ENCODE results near the gene PMFBP1. TPM values are rescaled to one million over a fixed set of nuclear protein-coding genes. Genes with fewer than 3 reads are reported as not detected.

Gene PMFBP1
- total RNA-seq, 1 donor from 2014 or later: not detected

- no peak overlapping the region for H3K27ac ChIP-seq
- H3K9me3 ChIP-seq: no peaks in the 10 kb centered on the region
- H3K4me3 ChIP-seq: no peak overlapping the region
- intact Hi-C loops (cut with DNase I): no loop called here
- peaks cover 100% of the 10 kb centered on the region in 2 donors for H3K36me3 ChIP-seq
- H3K4me1 ChIP-seq: no peaks in the 10 kb centered on the region
- no peaks in the 10 kb centered on the region for H3K27me3 ChIP-seq
- no peak for TF ChIP-seq CTCF (IDR thresholded peaks at IDR 0.05)
- no peak for DNase-seq (ENCODE audit: low spot score in 2 of 2)
Observed at GRCh38 chr16:72105978-72106377, 66.0 kb downstream of the PMFBP1 start.

- Histone ChIP-seq H3K36me3 (peaks cover 100% of the 10 kb centered on the region in 2 donors), H3K27ac (no peak overlapping the region), H3K27me3 (no peaks in the 10 kb centered on the region), H3K4me3 (no peak overlapping the region), H3K9me3 (no peaks in the 10 kb centered on the region), H3K4me1 (no peaks in the 10 kb centered on the region)
- no peak for TF ChIP-seq CTCF (IDR thresholded peaks at IDR 0.05)
- intact Hi-C loops (cut with DNase I): no loop called here
- DNase-seq (ENCODE audit: low spot score in 2 of 2): no peak
Observed at GRCh38 chr16:72104905-72105304, 67.0 kb downstream of the PMFBP1 start.

- no peak for DNase-seq (ENCODE audit: low spot score in 2 of 2)
- H3K27ac ChIP-seq: no peak overlapping the region
- intact Hi-C loops (cut with DNase I): no loop called here
- H3K4me3 ChIP-seq: no peak overlapping the region
- peaks cover 95 to 100% of the 10 kb centered on the region in 2 donors for H3K36me3 ChIP-seq
- no peaks in the 10 kb centered on the region for H3K27me3 ChIP-seq
- TF ChIP-seq CTCF (IDR thresholded peaks at IDR 0.05): no peak
- H3K4me1 ChIP-seq: no peaks in the 10 kb centered on the region
- H3K9me3 ChIP-seq: no peaks in the 10 kb centered on the region
Observed at GRCh38 chr16:72101195-72101594, 70.8 kb downstream of the PMFBP1 start.

- no peak for DNase-seq (ENCODE audit: low spot score in 2 of 2)
- H3K4me3 ChIP-seq: no peak overlapping the region
- TF ChIP-seq CTCF (IDR thresholded peaks at IDR 0.05): peak in 2 of 3 experiments; percentile 34 to 43
- H3K27ac ChIP-seq: no peak overlapping the region
- H3K27me3 ChIP-seq: no peaks in the 10 kb centered on the region
- intact Hi-C loops (cut with DNase I): loop anchor here (2.0 to 10.0 kb wide), 2 partner anchors 33 to 375 kb away; partner anchors contain the start of gene PHLPP2
- peaks cover 79 to 84% of the 10 kb centered on the region in 2 donors for H3K36me3 ChIP-seq
- H3K4me1 ChIP-seq: peaks cover 8 to 10% of the 10 kb centered on the region in 2 donors
- no peaks in the 10 kb centered on the region for H3K9me3 ChIP-seq
Observed at GRCh38 chr16:72099377-72099818, 72.6 kb downstream of the PMFBP1 start.

GRCh38 chr16:72098936-72099335, 73.0 kb downstream of the PMFBP1 start:
- no peak overlapping the region for H3K4me3 ChIP-seq
- peaks cover 74 to 79% of the 10 kb centered on the region in 2 donors for H3K36me3 ChIP-seq
- peaks cover 9 to 11% of the 10 kb centered on the region in 2 donors for H3K4me1 ChIP-seq
- H3K27ac ChIP-seq: no peak overlapping the region
- no peaks in the 10 kb centered on the region for H3K27me3 ChIP-seq
- intact Hi-C loops (cut with DNase I): loop anchor here (2.0 to 10.0 kb wide), 2 partner anchors 32 to 374 kb away; partner anchors contain the start of gene PHLPP2
- no peak for TF ChIP-seq CTCF (IDR thresholded peaks at IDR 0.05)
- no peak for DNase-seq (ENCODE audit: low spot score in 2 of 2)
- H3K9me3 ChIP-seq: no peaks in the 10 kb centered on the region

DNA sequence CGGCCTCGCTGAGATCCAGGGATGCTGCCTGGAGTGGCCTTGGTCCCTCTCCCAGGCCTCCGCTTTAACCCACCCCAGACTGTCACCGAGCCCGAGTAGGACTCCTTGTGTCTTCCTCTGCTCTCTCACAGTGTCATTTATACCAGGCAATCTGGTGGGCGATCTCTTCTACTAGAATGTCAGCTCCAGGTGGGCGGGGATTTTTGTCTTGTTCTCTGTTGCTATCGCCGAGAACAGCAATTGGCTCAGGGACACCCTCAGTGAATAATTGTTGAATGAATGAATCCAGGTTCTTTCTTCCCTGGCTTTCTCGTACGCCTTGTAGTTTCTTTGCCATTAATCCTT, 77.7 kb downstream of the PMFBP1 start:
- Histone ChIP-seq H3K36me3 (peaks cover 29 to 43% of the 10 kb centered on the region in 2 donors), H3K4me3 (peak overlapping the region; percentile 75 to 87), H3K27ac (peak overlapping the region; percentile 84 to 92), H3K4me1 (peaks cover 12 to 25% of the 10 kb centered on the region in 2 donors), H3K9me3 (no peaks in the 10 kb centered on the region), H3K27me3 (no peaks in the 10 kb centered on the region)
- TF ChIP-seq CTCF (IDR thresholded peaks at IDR 0.05): no peak
- no peak for DNase-seq (ENCODE audit: low spot score in 2 of 2)
- intact Hi-C loops (cut with DNase I): loop anchor here (5.0 to 10.0 kb wide), 2 partner anchors 369 to 527 kb away; partner anchors contain the start of gene PHLPP2

Measured in ascending aorta (tissue), 2 donors.